Lower leg skin (tissue), 3 donors: ENCODE data around the gene CDKL5.

Experiments
- POLR2A ChIP-seq, 2 donors: fragments of 450-650 bp; IDR thresholded peaks; one replicate each; pipeline ENCODE4 v1.6.1; 2016 to 2017; ENCODE audit warnings: antibody characterized with exemption in 2 of 2, mild to moderate bottlenecking in 1 of 2, moderate library complexity in 1 of 2
- TF ChIP-seq, protein P1 (sequence below), 3 donors: fragments of 450-650 bp; IDR thresholded peaks; one replicate each; pipeline ENCODE4 v1.5.1; 2016; ENCODE audit warnings: antibody characterized with exemption in 3 of 3, mild to moderate bottlenecking in 3 of 3, moderate library complexity in 2 of 3

DNA sequence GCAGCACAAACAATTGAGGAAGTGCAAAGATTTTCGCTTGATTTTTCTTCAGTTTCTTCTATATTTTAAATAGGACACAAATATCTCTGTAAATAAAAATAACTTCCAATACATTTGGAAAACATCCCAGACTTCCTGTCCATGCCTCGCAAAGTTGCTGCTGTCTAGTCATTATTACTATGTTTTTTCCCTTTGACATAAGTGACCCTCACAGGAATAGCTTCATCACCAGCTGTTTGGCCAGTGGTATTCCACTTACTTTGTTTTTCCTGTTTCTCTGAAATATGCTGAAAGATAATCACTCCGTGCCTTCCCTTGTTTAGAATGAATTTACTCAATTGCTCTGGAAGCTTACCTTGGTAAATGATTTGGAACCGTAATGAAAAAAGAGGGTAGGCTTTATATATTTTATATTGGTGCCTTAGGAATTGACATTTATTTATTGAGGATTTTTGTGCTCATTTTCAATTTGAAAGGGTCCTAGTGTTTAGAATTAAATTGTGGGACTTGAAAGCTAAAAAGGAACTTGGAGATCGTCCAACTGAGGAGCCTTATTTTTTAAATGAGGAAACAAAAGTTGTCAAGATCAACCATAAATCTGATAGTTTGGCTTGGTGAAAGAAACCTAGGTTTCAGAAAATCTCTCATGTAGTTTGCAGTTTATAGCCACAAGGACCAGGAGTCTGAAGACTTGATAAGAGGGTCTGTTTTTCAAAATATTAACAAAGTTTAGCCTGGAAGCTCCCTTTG, 65.6 kb downstream of the CDKL5 start:
- TF ChIP-seq, protein P1, sequence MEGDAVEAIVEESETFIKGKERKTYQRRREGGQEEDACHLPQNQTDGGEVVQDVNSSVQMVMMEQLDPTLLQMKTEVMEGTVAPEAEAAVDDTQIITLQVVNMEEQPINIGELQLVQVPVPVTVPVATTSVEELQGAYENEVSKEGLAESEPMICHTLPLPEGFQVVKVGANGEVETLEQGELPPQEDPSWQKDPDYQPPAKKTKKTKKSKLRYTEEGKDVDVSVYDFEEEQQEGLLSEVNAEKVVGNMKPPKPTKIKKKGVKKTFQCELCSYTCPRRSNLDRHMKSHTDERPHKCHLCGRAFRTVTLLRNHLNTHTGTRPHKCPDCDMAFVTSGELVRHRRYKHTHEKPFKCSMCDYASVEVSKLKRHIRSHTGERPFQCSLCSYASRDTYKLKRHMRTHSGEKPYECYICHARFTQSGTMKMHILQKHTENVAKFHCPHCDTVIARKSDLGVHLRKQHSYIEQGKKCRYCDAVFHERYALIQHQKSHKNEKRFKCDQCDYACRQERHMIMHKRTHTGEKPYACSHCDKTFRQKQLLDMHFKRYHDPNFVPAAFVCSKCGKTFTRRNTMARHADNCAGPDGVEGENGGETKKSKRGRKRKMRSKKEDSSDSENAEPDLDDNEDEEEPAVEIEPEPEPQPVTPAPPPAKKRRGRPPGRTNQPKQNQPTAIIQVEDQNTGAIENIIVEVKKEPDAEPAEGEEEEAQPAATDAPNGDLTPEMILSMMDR (IDR thresholded peaks at IDR 0.05), result no peak
- TF ChIP-seq POLR2A (IDR thresholded peaks at IDR 0.05), result no peak
